GM19328 (cell line): Measurements from ENCODE around the gene SHANK1.
"Not testable (repeated sequence)": the region's sequence is repeated elsewhere in the genome, so short reads cannot be mapped to it uniquely, and the experiment has no call there.

Experiments
- ATAC-seq: cut with Tn5 transposase; IDR thresholded peaks from one replicate; pipeline ENCODE4 v1.9.1; 2021; ENCODE audit warnings: mild to moderate bottlenecking, moderate library complexity; ENCODE audit not compliant: unreplicated experiment

Gene SHANK1

GRCh38 chr19:50719566-50719965, at the start of gene SHANK1:
SHANK1 (minus strand) TSS chr19:50719802; CDS start chr19:50716919, 2,883 bp downstream.
- ATAC-seq: no peak

GRCh38 chr19:50768277-50768676, 48.7 kb upstream of the SHANK1 start:
- ATAC-seq: no peak

GRCh38 chr19:50767263-50767662, 47.7 kb upstream of the SHANK1 start:
- not testable (repeated sequence) for ATAC-seq

GRCh38 chr19:50766746-50767145, 47.1 kb upstream of the SHANK1 start:
- not testable (repeated sequence) for ATAC-seq

- no peak for ATAC-seq
Observed at GRCh38 chr19:50764409-50764808, 44.8 kb upstream of the SHANK1 start.

GRCh38 chr19:50763521-50763920, 43.9 kb upstream of the SHANK1 start:
- ATAC-seq: not testable (repeated sequence)

- not testable (repeated sequence) for ATAC-seq
Observed at GRCh38 chr19:50761501-50761900, 41.9 kb upstream of the SHANK1 start.

GRCh38 chr19:50759886-50760285, 40.3 kb upstream of the SHANK1 start:
- no peak for ATAC-seq

- not testable (repeated sequence) for ATAC-seq
Observed at GRCh38 chr19:50759076-50759475, 39.5 kb upstream of the SHANK1 start.

GRCh38 chr19:50757624-50758023, 38.0 kb upstream of the SHANK1 start:
- ATAC-seq: not testable (repeated sequence)

- ATAC-seq: not testable (repeated sequence)
Observed at GRCh38 chr19:50756244-50756643, 36.6 kb upstream of the SHANK1 start.

GRCh38 chr19:50753879-50754278, 34.3 kb upstream of the SHANK1 start:
- no peak for ATAC-seq

GRCh38 chr19:50750010-50750409, 30.4 kb upstream of the SHANK1 start:
- no peak for ATAC-seq

- no peak for ATAC-seq
Observed at GRCh38 chr19:50749490-50749889, 29.9 kb upstream of the SHANK1 start.

GRCh38 chr19:50747141-50747540, 27.5 kb upstream of the SHANK1 start:
- not testable (repeated sequence) for ATAC-seq

- no peak for ATAC-seq
Observed at GRCh38 chr19:50745221-50745620, 25.6 kb upstream of the SHANK1 start.

GRCh38 chr19:50743537-50743936, 23.9 kb upstream of the SHANK1 start:
- no peak for ATAC-seq

- no peak for ATAC-seq
Observed at GRCh38 chr19:50741179-50741933, 21.8 kb upstream of the SHANK1 start.

- no peak for ATAC-seq
Observed at GRCh38 chr19:50739914-50740426, 20.4 kb upstream of the SHANK1 start.

GRCh38 chr19:50739132-50739913, 19.7 kb upstream of the SHANK1 start:
- no peak for ATAC-seq

GRCh38 chr19:50736338-50736737, 16.7 kb upstream of the SHANK1 start:
- ATAC-seq: no peak

GRCh38 chr19:50735869-50736268, 16.3 kb upstream of the SHANK1 start:
- no peak for ATAC-seq
